Central memory CD4-positive, alpha-beta T cell (primary cell): ENCODE measurements around the gene DYNLT5.
"Not testable (repeated sequence)": the region's sequence is repeated elsewhere in the genome, so short reads cannot be mapped to it uniquely, and the experiment has no call there.

ENCODE experiments used
- DNase-seq: peaks from one replicate; pipeline ENCODE4 v3.0.0; 2022

The DYNLT5 gene

GRCh38 chr1:66751160-66751559 lies 1.1 kb upstream of the DYNLT5 start:
- no peak for DNase-seq

DNA sequence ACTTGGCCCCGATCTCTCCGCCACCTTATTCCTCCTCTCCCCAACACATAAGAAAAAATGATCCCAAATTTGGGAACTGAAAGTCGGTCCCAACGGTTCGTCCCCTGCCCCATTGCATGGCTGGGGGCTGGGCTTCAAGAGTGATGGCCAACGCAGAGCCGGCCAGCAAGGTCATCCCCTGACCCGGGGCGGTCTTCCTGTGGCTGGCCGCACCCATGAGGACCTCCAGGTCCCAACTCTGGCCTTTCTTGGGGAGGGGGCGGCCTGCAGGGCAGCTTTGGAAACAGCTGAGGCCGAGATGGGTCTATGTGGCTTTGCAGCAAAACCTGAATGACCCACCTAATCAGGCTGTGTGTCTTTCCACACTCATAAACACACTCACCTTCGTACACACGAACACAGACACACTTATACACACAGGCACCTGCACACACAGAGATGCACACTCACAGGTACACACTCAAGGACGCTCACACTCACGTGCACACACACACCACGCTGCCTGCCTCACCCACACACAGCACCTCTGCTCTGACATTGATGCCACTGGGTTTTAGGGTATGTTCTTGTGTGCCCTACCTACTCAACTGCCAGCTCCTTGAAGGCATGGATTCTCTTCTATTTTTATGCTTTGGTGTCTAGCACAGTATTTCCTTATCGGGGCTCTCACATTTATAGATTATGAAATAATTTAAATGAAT lies 562 bp downstream of the DYNLT5 start:
- DNase-seq: no peak

- no peak for DNase-seq
Observed at GRCh38 chr1:66757722-66758240, 5.5 kb downstream of the DYNLT5 start.

GRCh38 chr1:66758241-66758755 lies 6.0 kb downstream of the DYNLT5 start:
- DNase-seq: no peak

DNA sequence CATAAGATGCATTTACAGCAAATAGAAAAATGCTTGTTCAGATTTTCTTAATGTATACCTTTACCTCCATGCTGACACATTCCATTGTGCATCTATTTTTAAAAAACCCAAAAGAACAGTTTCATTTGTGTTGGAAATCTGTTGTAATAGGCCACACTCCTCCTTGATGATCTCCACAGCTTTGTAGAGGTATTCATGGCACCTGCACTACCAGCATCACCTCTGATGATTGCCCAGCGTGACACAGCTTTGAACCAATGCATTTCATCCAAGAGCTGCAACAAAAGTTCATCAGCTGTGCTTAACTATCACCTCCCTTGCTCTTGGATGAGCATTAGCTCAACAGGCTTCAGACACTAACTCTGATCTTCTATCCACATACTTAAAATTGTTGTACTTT lies 8.2 kb downstream of the DYNLT5 start:
- no peak for DNase-seq

GRCh38 chr1:66761221-66761620 lies 9.0 kb downstream of the DYNLT5 start:
- no peak for DNase-seq

- DNase-seq: peak; percentile 50
Observed at GRCh38 chr1:66764994-66765578, 12.8 kb downstream of the DYNLT5 start.

DNA sequence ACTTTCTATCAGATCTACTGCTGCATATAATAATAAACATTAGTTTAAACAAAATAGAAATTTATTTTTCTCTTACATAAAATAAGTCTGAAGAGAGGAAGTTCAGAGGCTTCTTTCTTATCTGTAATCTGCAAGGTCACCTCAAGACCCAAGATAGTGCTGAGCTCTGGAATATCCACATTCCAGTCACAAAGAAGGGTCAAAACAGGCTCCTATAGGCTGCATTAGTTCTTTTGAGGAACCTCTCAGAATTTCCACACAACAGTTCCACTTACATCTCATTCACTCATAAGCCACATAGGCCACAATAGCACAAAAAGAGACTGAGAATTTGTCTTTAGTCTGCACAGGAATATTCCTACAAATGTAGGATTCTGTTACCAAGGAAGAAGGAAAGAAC lies 15.4 kb downstream of the DYNLT5 start:
- no peak for DNase-seq

DNA sequence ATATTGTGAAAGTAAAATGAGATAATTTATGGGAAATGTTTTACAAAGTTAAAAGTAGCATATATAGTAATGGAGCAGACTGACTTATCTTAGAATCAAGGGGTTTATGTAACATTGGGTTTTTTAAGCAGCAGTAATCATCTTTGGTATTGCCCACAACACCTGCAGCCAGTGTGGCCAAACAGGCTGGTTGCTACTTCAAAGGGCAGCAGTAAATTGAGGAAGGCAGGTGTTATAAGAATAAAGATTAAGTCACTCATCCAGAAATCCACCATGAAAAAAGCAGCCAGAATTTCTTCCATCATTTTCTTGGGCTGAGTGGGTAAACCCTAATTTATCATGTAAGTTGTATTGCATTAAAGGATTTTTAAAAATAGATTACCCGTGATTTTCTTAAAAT lies 16.7 kb downstream of the DYNLT5 start:
- DNase-seq: no peak

DNA sequence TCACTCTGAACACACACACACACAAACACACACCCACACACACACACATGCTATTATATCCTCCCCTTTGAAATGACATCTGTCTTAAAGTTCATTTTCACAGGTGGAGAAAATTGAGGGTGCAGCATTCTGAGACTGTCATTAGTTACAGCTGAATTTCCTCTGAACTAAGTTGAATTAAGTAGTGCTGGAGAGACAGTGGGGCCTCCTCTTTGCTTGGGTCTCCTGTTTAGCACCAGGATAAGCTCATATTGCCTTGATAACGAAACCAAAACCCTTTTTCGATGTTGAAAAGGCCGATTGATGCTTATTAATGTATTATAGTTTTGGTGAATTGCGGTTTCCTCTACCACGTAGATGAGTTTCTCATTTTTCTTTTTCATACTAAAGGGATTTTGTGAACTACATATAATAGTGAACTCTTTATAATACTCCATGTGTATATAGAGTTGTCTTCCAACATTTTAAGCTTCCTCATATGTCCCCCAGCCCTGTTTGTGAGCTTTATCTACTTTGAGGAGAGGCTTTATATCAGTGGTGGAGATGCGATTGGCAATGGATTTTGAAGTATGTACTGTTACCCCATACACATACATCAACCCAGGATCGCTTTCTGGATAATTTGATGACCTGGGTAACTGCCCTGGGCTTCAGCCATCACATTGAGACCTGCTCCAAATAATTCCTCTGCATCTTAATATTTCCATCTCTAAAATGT lies 17.4 kb downstream of the DYNLT5 start:
- DNase-seq: peak; percentile 39

- DNase-seq: no peak
Observed at GRCh38 chr1:66770240-66770639, 18.0 kb downstream of the DYNLT5 start.

DNA sequence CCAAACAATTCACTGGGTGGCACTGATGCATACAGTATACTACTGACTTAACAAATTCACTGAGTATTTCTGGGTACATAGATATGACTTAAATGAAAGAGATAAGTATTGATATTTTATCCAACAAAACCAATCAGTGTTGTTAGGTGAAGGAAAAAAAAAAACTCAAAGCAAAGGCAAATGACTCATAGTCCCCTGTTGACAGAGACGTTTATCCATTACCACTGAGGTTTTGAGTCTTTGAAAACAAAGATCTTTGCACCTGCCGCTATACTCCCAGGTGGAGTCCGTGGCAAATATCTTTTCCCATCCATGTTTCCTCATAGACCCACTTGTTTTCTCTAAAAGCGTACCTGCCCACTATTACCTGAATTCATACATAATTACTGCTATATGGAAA lies 18.4 kb downstream of the DYNLT5 start:
- no peak for DNase-seq

GRCh38 chr1:66773227-66773626 lies 21.0 kb downstream of the DYNLT5 start:
- no peak for DNase-seq

- DNase-seq: no peak
Observed at GRCh38 chr1:66774438-66774837, 22.2 kb downstream of the DYNLT5 start.

- DNase-seq: no peak
Observed at GRCh38 chr1:66775646-66776045, 23.4 kb downstream of the DYNLT5 start.

- no peak for DNase-seq
Observed at GRCh38 chr1:66777831-66778230, 25.6 kb downstream of the DYNLT5 start.

DNA sequence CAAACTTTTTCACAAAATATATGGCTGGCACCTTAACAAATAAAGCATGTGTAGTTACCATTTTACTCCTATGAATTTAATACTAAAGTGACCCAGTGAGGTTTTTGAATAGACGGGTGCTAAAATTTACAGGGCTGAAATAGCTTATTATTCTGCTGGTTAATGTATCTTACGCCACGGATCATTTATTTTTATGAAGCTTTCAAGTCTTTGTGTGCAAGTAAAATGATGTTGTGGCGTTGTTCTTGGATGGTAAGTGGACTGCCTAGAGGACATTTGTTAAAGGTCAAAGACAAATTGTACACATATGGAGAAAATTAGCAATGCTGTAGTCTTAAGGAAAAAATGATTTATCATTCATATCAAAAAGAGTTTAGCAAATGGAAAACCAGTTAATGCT lies 26.0 kb downstream of the DYNLT5 start:
- no peak for DNase-seq

- DNase-seq: no peak
Observed at GRCh38 chr1:66778969-66779368, 26.7 kb downstream of the DYNLT5 start.

GRCh38 chr1:66779475-66780078 lies 27.3 kb downstream of the DYNLT5 start:
- no peak for DNase-seq

- not testable (repeated sequence) for DNase-seq
Observed at GRCh38 chr1:66785800-66786199, 33.5 kb downstream of the DYNLT5 start.

DNA sequence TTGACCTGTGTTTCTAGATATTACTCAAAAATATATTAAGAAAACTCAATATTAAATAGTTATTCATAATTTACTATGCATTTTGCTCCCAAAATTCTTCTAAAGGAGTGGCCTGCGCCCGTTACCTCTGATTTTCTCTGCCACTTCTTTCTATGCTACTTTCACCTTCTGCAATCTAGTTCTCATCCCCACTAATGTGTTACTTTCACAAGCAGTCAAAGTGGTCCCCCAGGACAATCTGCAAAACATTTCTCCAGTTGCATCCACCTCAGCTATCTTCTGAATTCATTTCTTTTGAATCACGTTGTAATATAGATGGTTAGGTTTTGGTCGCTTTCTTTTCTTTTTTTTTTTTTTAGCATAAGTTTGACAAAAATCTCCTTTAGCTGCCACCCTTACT lies 35.4 kb downstream of the DYNLT5 start:
- no peak for DNase-seq

DNA sequence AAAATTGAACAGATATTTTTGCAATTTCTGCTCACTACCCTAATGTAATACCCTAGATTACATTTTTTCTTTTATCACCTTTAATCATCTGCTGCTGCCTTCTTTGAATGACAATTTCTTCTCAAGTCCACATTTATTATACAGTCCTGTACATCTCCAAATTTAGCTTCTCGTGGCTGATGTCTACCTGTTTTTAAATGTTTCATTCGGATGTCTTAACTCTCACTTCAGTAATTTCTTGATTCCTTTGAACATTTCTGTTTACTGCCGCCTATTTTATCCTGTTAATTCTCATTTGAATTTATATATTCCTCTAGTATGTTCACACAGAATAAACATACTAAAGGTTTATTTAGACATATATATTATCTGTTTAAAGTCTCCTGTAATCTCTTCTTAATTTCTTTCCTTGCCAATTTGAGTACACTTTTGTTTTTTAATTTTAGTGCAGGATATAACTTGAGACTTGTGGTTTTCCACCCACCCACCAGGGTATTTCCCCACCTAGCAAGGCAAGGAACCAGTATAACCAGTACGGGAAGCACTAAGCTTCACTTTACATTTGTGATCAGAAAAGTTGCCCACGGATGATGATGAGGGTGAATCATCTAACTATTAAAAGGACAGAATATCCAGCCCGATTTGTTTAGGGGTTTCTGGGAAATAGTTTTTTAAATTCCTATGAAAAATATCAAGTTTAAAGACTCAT lies 36.1 kb downstream of the DYNLT5 start:
- peak; percentile 41 for DNase-seq
